Measurements from ENCODE around the gene CHN2.

CHN2 gene

DNA sequence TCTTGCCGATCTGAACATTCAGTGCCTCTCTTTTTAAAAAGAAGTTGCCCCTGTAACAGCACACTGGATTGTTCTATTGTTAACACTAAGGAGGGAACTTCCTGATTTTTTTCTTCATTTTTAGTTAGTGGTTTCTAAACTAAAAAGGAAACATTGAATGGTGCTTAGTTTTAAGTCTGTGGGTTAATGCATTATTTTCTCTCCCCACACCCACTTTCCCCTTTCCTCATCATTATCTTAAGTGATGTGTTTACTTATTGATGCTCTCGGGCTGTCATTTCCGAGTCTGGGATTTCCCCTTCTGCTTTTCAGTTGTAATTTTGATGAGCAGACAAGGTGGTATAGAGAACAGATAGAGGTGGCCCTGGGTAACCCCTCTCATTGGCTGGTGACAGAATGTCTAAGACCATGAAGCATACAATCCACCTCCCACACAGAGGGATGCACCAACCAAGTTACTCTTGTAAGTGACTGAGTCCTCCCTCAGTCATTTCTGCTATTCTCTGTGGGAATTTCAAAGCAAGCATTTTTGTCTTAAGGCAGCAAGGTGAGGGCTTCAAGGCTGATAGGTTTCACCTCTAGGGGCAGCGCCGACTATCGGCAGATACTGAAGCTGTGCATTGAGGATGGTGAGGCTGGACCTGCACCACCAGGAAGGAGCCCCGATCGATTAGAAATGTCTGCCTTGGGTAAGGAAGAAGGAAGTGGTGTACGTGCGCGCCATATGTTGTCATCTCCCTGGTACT, 49.5 kb downstream of the CHN2 start:
- TF ChIP-seq CTCF (IDR thresholded peaks at IDR 0.05; ENCODE audit: control insufficient read depth, extremely low read depth, insufficient read depth), result no peak
- DNase-seq (ENCODE audit: low read depth), result no peak
- no peak overlapping the region for H3K4me3 ChIP-seq (ENCODE audit: low read depth, low read length)

DNA sequence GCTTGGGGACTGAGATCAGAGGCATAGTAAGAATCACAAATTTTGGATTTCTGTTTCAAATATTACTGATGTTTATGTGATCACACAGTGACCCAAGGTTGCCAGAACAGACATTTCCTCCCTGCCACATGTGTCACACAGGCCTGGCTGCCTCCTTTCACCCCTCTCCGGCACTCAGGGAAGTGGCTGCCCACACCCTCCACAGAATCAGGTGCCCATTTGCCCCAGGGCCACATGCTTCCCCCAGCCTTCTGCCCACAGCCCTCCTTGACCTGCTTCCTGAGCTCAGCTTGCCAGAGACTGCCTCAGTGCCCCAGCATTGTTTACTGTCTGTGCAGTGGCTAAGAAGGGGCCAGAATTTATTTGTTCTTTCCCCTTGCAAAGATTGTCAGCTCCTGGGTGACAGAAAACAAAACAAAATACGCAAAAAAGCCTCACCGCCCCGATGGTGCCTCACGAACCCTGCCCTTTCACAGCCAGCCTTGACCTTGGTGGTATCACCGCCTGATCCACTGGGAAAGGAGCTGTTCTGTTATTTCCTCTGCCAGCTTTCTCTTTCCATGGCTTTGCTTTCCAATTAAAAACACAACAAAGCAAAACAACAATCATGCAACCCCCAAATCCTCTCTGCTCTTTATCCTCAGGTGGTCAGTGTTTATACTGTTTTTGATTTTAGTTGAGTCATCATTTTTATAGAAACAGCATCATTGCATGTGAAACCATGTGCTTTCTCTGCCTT, 52.8 kb downstream of the CHN2 start:
- no peak overlapping the region for H3K4me3 ChIP-seq (ENCODE audit: low read depth, low read length)
- TF ChIP-seq CTCF (IDR thresholded peaks at IDR 0.05; ENCODE audit: control insufficient read depth, extremely low read depth, insufficient read depth), result no peak
- DNase-seq (ENCODE audit: low read depth), result no peak

GRCh38 chr7:29247963-29248236, 53.3 kb downstream of the CHN2 start:
- no peak overlapping the region for H3K4me3 ChIP-seq (ENCODE audit: low read depth, low read length)
- no peak for DNase-seq (ENCODE audit: low read depth)
- no peak for TF ChIP-seq CTCF (IDR thresholded peaks at IDR 0.05; ENCODE audit: control insufficient read depth, extremely low read depth, insufficient read depth)

GRCh38 chr7:29248713-29249382, 54.3 kb downstream of the CHN2 start:
- no peak for DNase-seq (ENCODE audit: low read depth)
- TF ChIP-seq CTCF (IDR thresholded peaks at IDR 0.05; ENCODE audit: control insufficient read depth, extremely low read depth, insufficient read depth), result no peak
- no peak overlapping the region for H3K4me3 ChIP-seq (ENCODE audit: low read depth, low read length)

GRCh38 chr7:29249383-29249750, 54.8 kb downstream of the CHN2 start:
- TF ChIP-seq CTCF (IDR thresholded peaks at IDR 0.05; ENCODE audit: control insufficient read depth, extremely low read depth, insufficient read depth), result no peak
- no peak for DNase-seq (ENCODE audit: low read depth)
- no peak overlapping the region for H3K4me3 ChIP-seq (ENCODE audit: low read depth, low read length)

DNA sequence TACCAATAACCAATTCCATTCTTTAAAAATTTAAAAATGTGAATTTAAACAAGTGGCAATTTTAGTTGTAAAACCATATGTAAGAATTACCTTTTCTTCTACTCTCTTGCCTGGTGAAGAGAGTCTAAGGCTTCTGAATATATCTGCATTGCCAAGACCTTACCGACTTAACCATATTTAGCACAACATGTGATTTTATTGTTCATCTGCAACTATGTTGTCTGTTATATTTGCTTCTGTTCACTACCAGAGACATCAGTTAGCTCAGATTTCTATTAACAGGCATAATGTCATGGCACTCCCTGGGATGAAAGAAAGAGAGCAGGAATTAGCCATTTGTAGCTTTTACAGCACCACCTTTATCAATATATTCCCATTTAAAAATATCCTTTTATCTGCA, 55.3 kb downstream of the CHN2 start:
- no peak for DNase-seq (ENCODE audit: low read depth)
- H3K4me3 ChIP-seq (ENCODE audit: low read depth, low read length), result no peak overlapping the region
- TF ChIP-seq CTCF (IDR thresholded peaks at IDR 0.05; ENCODE audit: control insufficient read depth, extremely low read depth, insufficient read depth), result no peak

Data from LNCaP clone FGC (cell line).